K562 (cell line): ENCODE measurements around the gene CAMK1D. TPM values are rescaled to one million over a fixed set of nuclear protein-coding genes. Genes with fewer than 3 reads are reported as not detected.

Source experiments
- ATAC-seq: fragments of 200-7000 bp; cut with Tn5 transposase; 3 replicates; pipeline ENCODE4 v1.9.1; 2020; ENCODE audit warnings: moderate library complexity
- BruUV-seq: library from RNA; stranded (reverse); fragments of 400-500 nt; replicated peaks from 2 replicates; lab custom pipeline; 2021; lab: Mats Ljungman, UMichigan
- CTCF ChIA-PET: fragments of 300-600 bp; formaldehyde crosslinking; extraction: SDS; loops from one replicate; lab custom pipeline; 2021; ENCODE audit warnings: low intra/inter-chr PET ratio; lab: Yijun Ruan, JAX
- POLR2A ChIA-PET: fragments of 300-600, 350-650 bp; sonication (Branson Sonifier 250); formaldehyde crosslinking; extraction: SDS; loops from one replicate; lab custom pipeline; 2021; ENCODE audit warnings: antibody characterized with exemption, inconsistent platforms; lab: Yijun Ruan, JAX
- DNase-seq, 4 experiments: peaks; one replicate each; pipeline versions ENCODE4 v3.0.0 to v3.0.0-alpha.2; 2011 to 2018; ENCODE audit warnings: low spot score in 3 of 4, mixed read lengths in 3 of 4; ENCODE audit errors: extremely low read depth in 1 of 4
- FAIRE-seq: peaks from 2 replicates; lab custom pipeline; 2011; peaks lifted over from hg19 to GRCh38; lab: Jason Lieb, UNC
- H2AFZ ChIP-seq: 2 replicates; pipeline ENCODE4 v1.6.0; 2011; ENCODE audit warnings: low read depth, low read length, control low read depth, inconsistent platforms
- H3K27ac ChIP-seq: fragments of 200-600 bp; 3 replicates; pipeline ENCODE4 v1.8.0; 2011; ENCODE audit warnings: low read depth, mild to moderate bottlenecking, control low read depth, inconsistent platforms, low read length, moderate library complexity, mixed read lengths; ENCODE audit errors: extremely low read depth
- H3K27me3 ChIP-seq, 2 experiments: fragments of 300-600 bp in 1 of 2; 2 replicates in 1 of 2; 3 replicates in 1 of 2; pipeline versions ENCODE4 v1.6.0 to v1.8.0; 2011; ENCODE audit warnings: inconsistent platforms in 2 of 2, low read length in 2 of 2, mild to moderate bottlenecking in 1 of 2, mixed read lengths in 1 of 2, moderate library complexity in 1 of 2; ENCODE audit not compliant: control insufficient read depth in 2 of 2, insufficient read depth in 2 of 2
- H3K36me3 ChIP-seq: fragments of 300-600 bp; 3 replicates; pipeline ENCODE4 v1.8.0; 2011; ENCODE audit warnings: mild to moderate bottlenecking, low read length, inconsistent platforms; ENCODE audit not compliant: control insufficient read depth, insufficient read depth
- H3K4me1 ChIP-seq, 2 experiments: fragments of 200-600 bp in 1 of 2; replicated peaks in 1 of 2; 2 replicates in 1 of 2; 3 replicates in 1 of 2; pipeline versions ENCODE4 v1.5.1 to v1.8.0; 2011; ENCODE audit warnings: inconsistent platforms in 2 of 2, low read length in 2 of 2, mild to moderate bottlenecking in 1 of 2, mixed read lengths in 1 of 2, moderate library complexity in 1 of 2; ENCODE audit not compliant: control insufficient read depth in 2 of 2, insufficient read depth in 2 of 2
- H3K4me2 ChIP-seq: 2 replicates; pipeline ENCODE4 v1.6.1; 2011; ENCODE audit warnings: low read length, control low read depth, inconsistent platforms, mixed read lengths; ENCODE audit not compliant: insufficient read depth
- H3K4me3 ChIP-seq: fragments of 200-600 bp; sonication (generic), shearing (Covaris generic); 2 replicates; pipeline ENCODE4 v1.5.1; 2016; ENCODE audit warnings: control low read depth, inconsistent platforms
- H3K79me2 ChIP-seq: fragments of 200-600 bp; 3 replicates; pipeline ENCODE4 v1.8.0; 2011; ENCODE audit warnings: low read length, inconsistent platforms; ENCODE audit not compliant: control insufficient read depth, insufficient read depth
- H3K9ac ChIP-seq, 2 experiments: 2 replicates each; pipeline versions ENCODE4 v1.6.0 to v1.6.1; 2011; ENCODE audit warnings: low read depth in 2 of 2, low read length in 2 of 2, control low read depth in 1 of 2, inconsistent platforms in 1 of 2, mild to moderate bottlenecking in 1 of 2, mixed read lengths in 1 of 2; ENCODE audit not compliant: insufficient read depth in 1 of 2
- H3K9me1 ChIP-seq: one replicate; pipeline ENCODE4 v1.6.0; 2011; ENCODE audit warnings: inconsistent platforms, mild to moderate bottlenecking, low read length, moderate library complexity; ENCODE audit not compliant: control insufficient read depth, insufficient read depth
- H3K9me3 ChIP-seq: replicated peaks from 2 replicates; pipeline ENCODE4 v1.5.1; 2011; ENCODE audit warnings: low read depth, low read length, inconsistent platforms; ENCODE audit not compliant: control insufficient read depth, insufficient read depth
- H4K20me1 ChIP-seq: replicated peaks from 2 replicates; pipeline ENCODE4 v1.6.1; 2011; ENCODE audit warnings: low read length, inconsistent platforms, mixed read lengths; ENCODE audit not compliant: control insufficient read depth, insufficient read depth
- DIDO1 ChIP-seq: fragments of 450-650 bp; IDR thresholded peaks from 2 replicates; pipeline ENCODE4 v1.6.1; 2016; ENCODE audit warnings: low read depth, missing biosample characterization, missing genetic modification characterization
- FOXM1 ChIP-seq, 2 experiments: fragments of 450-650 bp in 1 of 2; sonication (generic) in 1 of 2; formaldehyde crosslinking in 1 of 2; IDR thresholded peaks; 2 replicates each; pipeline versions ENCODE4 v1.6.1 to v1.9.0; 2017 to 2022; ENCODE audit warnings: low read depth in 2 of 2, mild to moderate bottlenecking in 2 of 2, missing genetic modification reagents in 1 of 2, moderate library complexity in 1 of 2
- PCBP2 ChIP-seq: fragments of 200-400 bp; formaldehyde crosslinking; IDR thresholded peaks from 2 replicates; pipeline ENCODE4 v1.6.1; 2018; ENCODE audit warnings: low read length, low read depth, mild to moderate bottlenecking, moderate library complexity; ENCODE audit not compliant: poor library complexity, severe bottlenecking
- PTTG1 ChIP-seq: fragments of 450-650 bp; IDR thresholded peaks from 2 replicates; pipeline ENCODE4 v1.6.1; 2016; ENCODE audit warnings: low read depth, mild to moderate bottlenecking, missing genetic modification characterization, missing compliant biosample characterization
- SMAD1 ChIP-seq: fragments of 150-350 bp; IDR thresholded peaks from 2 replicates; pipeline ENCODE4 v1.6.1; 2014; ENCODE audit warnings: low read length, low read depth; ENCODE audit not compliant: partially characterized antibody
- ZNF445 ChIP-seq: fragments of 250-450 bp; sonication (Bioruptor Pico); IDR thresholded peaks from 2 replicates; pipeline ENCODE4 v1.4.0; 2020; ENCODE audit warnings: low read depth, mild to moderate bottlenecking, moderate library complexity
- ZNF583 ChIP-seq: fragments of 250-450 bp; sonication (Bioruptor Pico); IDR thresholded peaks from 2 replicates; pipeline ENCODE4 v1.4.0; 2020
- ZNF76 ChIP-seq: fragments of 250-450 bp; sonication (Bioruptor Pico); IDR thresholded peaks from 2 replicates; pipeline ENCODE4 v1.4.0; 2020; ENCODE audit warnings: mild to moderate bottlenecking, moderate library complexity, borderline replicate concordance
- WGBS: fragments of 100-300 bp; shearing (Covaris generic); methylation state at CpG from one replicate; pipeline ENCODE4 v1.1.6; 2016; ENCODE audit warnings: low coverage, mixed read lengths; ENCODE audit not compliant: insufficient coverage; ENCODE audit errors: missing lambda C conversion rate; 5-methylcytosine and 5-hydroxymethylcytosine counted together
- in situ Hi-C: fragments of 300-500 bp; cut with MboI; formaldehyde crosslinking; loops from 4 replicates; pipeline ENCODE4 v1.15.0; 2018; ENCODE audit warnings: inconsistent platforms, mixed read lengths
- intact Hi-C: fragments of 100-400 bp; cut with micrococcal nuclease; formaldehyde crosslinking; loops from 2 replicates; pipeline ENCODE4 v1.14.2; 2022
- polyA plus RNA-seq, 8 experiments: library from polyadenylated mRNA; depleted of rRNA in 4 of 8; stranded (reverse) in 5 of 8; unstranded in 3 of 8; fragments of >200 nt; fragmentation: Nextera tagmentation in 2 of 8; fragmentation: Illumina TruSeq in 1 of 8; extraction: Ambion mirVana in 2 of 8; extraction: Trizol in 1 of 8; gene quantifications; 2 replicates each; pipeline versions ENCODE4 v1.2.1 to v1.2.3, GENCODE V29; 2011 to 2014; ENCODE audit warnings: inconsistent platforms in 1 of 8, missing spikeins in 1 of 8
- total RNA-seq, 7 experiments: library from RNA; depleted of rRNA in 6 of 7; stranded (reverse); fragments of >200 nt in 6 of 7; fragmentation: Illumina TruSeq in 2 of 7; extraction: Trizol in 2 of 7; gene quantifications; 2 replicates each; pipeline versions ENCODE4 v1.2.1 to v1.2.3, GENCODE V29; 2011 to 2021; ENCODE audit warnings: low replicate concordance in 1 of 7
- TF ChIP-seq, protein P1 (sequence below): sonication (generic); formaldehyde crosslinking; IDR thresholded peaks from 2 replicates; pipeline ENCODE4 v1.8.1; 2023; ENCODE audit warnings: mild to moderate bottlenecking, missing genetic modification reagents
- TF ChIP-seq, protein P2 (sequence below): IDR thresholded peaks from 2 replicates; pipeline ENCODE4 v1.6.1; 2011; ENCODE audit not compliant: insufficient read length; ENCODE audit errors: extremely low read depth
- TF ChIP-seq, protein P3 (sequence below): fragments of 200-800 bp; sonication (Bioruptor generic); IDR thresholded peaks from 2 replicates; pipeline ENCODE4 v1.6.1; 2016; ENCODE audit warnings: missing genetic modification characterization, missing compliant biosample characterization
- TF ChIP-seq, protein P4 (sequence below), 2 experiments: fragments of 450-650 bp; conservative IDR thresholded peaks; 2 replicates each; pipeline ENCODE4 v1.6.1; 2017; ENCODE audit warnings: mild to moderate bottlenecking in 2 of 2, moderate library complexity in 2 of 2

Gene CAMK1D
- total and polyA plus RNA-seq, 9 of the 15 experiments (the other 6 are each of a cell fraction or from before 2014, with no cell fraction given), result 0.12 to 0.24 (median 0.20) TPM; not detected in 5

GRCh38 chr10:12351447-12351846 is 2.1 kb downstream of the CAMK1D start:
- peaks cover 0 to 23% of the 10 kb centered on the region in 2 experiments; a peak in 2 of 5 replicates for H3K4me1 ChIP-seq
- in situ Hi-C loops, result no loop called here
- ATAC-seq (no peak), FAIRE-seq (no peak), DNase-seq (no peak)
- no peak overlapping the region for H3K4me2 ChIP-seq
- H3K79me2 ChIP-seq, result no peaks in the 10 kb centered on the region
- intact Hi-C loops, result loop anchor here (10.0 kb wide), 1 partner anchor 87 kb away; no protein-coding TSS in a partner anchor
- H3K9me1 ChIP-seq, result no peaks in the 10 kb centered on the region
- H3K27me3 ChIP-seq, result peaks cover 42 to 69% of the 10 kb centered on the region in 2 experiments
- H3K4me3 ChIP-seq, result no peak overlapping the region
- WGBS, result 5% methylated on average over 8 of the region's 8 CpGs
- H2AFZ ChIP-seq, result no peak overlapping the region
- H3K9ac ChIP-seq, result no peak overlapping the region
- H3K9me3 ChIP-seq, result no peaks in the 10 kb centered on the region
- BruUV-seq, result no TSS peak
- ChIA-PET CTCF (no interaction called here), POLR2A (no interaction called here)
- H3K36me3 ChIP-seq, result no peaks in the 10 kb centered on the region
- 0 out of 2 replicates have a peak, but pooled peaks cover 6% of the 10 kb centered on the region for H4K20me1 ChIP-seq
- H3K27ac ChIP-seq, result no peak overlapping the region
- TF ChIP-seq FOXM1 (IDR thresholded peaks at IDR 0.05; ENCODE audit: low read depth) (no peak), FOXM1 (CRISPR knock-in tag; IDR thresholded peaks at IDR 0.05; ENCODE audit: low read depth) (no peak), SMAD1 (no peak), PTTG1 (tag) (no peak), ZNF583 (no peak), ZNF445 (CRISPR knock-in tag) (no peak), ZNF76 (CRISPR knock-in tag) (no peak), PCBP2 (no peak), DIDO1 (tag) (no peak)
- TF ChIP-seq, protein P1, sequence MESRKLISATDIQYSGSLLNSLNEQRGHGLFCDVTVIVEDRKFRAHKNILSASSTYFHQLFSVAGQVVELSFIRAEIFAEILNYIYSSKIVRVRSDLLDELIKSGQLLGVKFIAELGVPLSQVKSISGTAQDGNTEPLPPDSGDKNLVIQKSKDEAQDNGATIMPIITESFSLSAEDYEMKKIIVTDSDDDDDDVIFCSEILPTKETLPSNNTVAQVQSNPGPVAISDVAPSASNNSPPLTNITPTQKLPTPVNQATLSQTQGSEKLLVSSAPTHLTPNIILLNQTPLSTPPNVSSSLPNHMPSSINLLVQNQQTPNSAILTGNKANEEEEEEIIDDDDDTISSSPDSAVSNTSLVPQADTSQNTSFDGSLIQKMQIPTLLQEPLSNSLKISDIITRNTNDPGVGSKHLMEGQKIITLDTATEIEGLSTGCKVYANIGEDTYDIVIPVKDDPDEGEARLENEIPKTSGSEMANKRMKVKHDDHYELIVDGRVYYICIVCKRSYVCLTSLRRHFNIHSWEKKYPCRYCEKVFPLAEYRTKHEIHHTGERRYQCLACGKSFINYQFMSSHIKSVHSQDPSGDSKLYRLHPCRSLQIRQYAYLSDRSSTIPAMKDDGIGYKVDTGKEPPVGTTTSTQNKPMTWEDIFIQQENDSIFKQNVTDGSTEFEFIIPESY, result no peak
- TF ChIP-seq, protein P2, sequence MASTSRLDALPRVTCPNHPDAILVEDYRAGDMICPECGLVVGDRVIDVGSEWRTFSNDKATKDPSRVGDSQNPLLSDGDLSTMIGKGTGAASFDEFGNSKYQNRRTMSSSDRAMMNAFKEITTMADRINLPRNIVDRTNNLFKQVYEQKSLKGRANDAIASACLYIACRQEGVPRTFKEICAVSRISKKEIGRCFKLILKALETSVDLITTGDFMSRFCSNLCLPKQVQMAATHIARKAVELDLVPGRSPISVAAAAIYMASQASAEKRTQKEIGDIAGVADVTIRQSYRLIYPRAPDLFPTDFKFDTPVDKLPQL, result no peak
- TF ChIP-seq, protein P3, sequence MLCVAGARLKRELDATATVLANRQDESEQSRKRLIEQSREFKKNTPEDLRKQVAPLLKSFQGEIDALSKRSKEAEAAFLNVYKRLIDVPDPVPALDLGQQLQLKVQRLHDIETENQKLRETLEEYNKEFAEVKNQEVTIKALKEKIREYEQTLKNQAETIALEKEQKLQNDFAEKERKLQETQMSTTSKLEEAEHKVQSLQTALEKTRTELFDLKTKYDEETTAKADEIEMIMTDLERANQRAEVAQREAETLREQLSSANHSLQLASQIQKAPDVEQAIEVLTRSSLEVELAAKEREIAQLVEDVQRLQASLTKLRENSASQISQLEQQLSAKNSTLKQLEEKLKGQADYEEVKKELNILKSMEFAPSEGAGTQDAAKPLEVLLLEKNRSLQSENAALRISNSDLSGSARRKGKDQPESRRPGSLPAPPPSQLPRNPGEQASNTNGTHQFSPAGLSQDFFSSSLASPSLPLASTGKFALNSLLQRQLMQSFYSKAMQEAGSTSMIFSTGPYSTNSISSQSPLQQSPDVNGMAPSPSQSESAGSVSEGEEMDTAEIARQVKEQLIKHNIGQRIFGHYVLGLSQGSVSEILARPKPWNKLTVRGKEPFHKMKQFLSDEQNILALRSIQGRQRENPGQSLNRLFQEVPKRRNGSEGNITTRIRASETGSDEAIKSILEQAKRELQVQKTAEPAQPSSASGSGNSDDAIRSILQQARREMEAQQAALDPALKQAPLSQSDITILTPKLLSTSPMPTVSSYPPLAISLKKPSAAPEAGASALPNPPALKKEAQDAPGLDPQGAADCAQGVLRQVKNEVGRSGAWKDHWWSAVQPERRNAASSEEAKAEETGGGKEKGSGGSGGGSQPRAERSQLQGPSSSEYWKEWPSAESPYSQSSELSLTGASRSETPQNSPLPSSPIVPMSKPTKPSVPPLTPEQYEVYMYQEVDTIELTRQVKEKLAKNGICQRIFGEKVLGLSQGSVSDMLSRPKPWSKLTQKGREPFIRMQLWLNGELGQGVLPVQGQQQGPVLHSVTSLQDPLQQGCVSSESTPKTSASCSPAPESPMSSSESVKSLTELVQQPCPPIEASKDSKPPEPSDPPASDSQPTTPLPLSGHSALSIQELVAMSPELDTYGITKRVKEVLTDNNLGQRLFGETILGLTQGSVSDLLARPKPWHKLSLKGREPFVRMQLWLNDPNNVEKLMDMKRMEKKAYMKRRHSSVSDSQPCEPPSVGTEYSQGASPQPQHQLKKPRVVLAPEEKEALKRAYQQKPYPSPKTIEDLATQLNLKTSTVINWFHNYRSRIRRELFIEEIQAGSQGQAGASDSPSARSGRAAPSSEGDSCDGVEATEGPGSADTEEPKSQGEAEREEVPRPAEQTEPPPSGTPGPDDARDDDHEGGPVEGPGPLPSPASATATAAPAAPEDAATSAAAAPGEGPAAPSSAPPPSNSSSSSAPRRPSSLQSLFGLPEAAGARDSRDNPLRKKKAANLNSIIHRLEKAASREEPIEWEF (CRISPR knock-in tag), result no peak
- TF ChIP-seq, protein P4, sequence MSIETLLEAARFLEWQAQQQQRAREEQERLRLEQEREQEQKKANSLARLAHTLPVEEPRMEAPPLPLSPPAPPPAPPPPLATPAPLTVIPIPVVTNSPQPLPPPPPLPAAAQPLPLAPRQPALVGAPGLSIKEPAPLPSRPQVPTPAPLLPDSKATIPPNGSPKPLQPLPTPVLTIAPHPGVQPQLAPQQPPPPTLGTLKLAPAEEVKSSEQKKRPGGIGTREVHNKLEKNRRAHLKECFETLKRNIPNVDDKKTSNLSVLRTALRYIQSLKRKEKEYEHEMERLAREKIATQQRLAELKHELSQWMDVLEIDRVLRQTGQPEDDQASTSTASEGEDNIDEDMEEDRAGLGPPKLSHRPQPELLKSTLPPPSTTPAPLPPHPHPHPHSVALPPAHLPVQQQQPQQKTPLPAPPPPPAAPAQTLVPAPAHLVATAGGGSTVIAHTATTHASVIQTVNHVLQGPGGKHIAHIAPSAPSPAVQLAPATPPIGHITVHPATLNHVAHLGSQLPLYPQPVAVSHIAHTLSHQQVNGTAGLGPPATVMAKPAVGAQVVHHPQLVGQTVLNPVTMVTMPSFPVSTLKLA (conservative IDR thresholded peaks at IDR 0.05), result no peak
